SK-N-MC (cell line): ENCODE results near the gene CT45A1.
"Not testable (repeated sequence)": the region's sequence is repeated elsewhere in the genome, so short reads cannot be mapped to it uniquely, and the experiment has no call there.

Experiments used
- DNase-seq: peaks from one replicate; pipeline ENCODE4 v3.0.0-alpha.2; 2011; ENCODE audit warnings: low read depth, low spot score
- H3K27ac ChIP-seq: fragments of 200-600 bp; sonication (generic); 2 replicates; pipeline ENCODE4 v1.5.1; 2016; ENCODE audit warnings: mixed run types
- H3K36me3 ChIP-seq: fragments of 200-600 bp; sonication (generic); 2 replicates; pipeline ENCODE4 v1.6.1; 2017; ENCODE audit warnings: antibody characterized with exemption, low read length, mixed read lengths; ENCODE audit not compliant: insufficient read depth
- H3K4me3 ChIP-seq: fragments of 200-600 bp; sonication (generic); 2 replicates; pipeline ENCODE4 v1.5.1; 2016
- H3K9ac ChIP-seq: fragments of 200-600 bp; sonication (generic); 2 replicates; pipeline ENCODE4 v1.8.0; 2017; ENCODE audit warnings: mixed run types, mixed read lengths; ENCODE audit not compliant: insufficient read length
- H3K9me3 ChIP-seq: fragments of 200-600 bp; sonication (generic); 2 replicates; pipeline ENCODE4 v1.6.1; 2017; ENCODE audit warnings: low read depth, mild to moderate bottlenecking, antibody characterized with exemption, low read length, moderate library complexity, mixed read lengths
- EZH2 ChIP-seq: fragments of 200-600 bp; sonication (generic); IDR thresholded peaks from one replicate; pipeline ENCODE4 v1.6.1; 2017; ENCODE audit warnings: antibody characterized with exemption
- FOXP2 ChIP-seq: optimal IDR thresholded peaks from 2 replicates; pipeline ENCODE3; 2011; ENCODE audit warnings: mild to moderate bottlenecking, moderate library complexity; ENCODE audit not compliant: insufficient read depth; ENCODE audit errors: extremely low read length, control extremely low read depth
- POLR2AphosphoS5 ChIP-seq: IDR thresholded peaks from 2 replicates; pipeline ENCODE4 v1.6.1; 2012; ENCODE audit warnings: mild to moderate bottlenecking, low read depth, low read length, borderline replicate concordance

The CT45A1 gene, protein sequence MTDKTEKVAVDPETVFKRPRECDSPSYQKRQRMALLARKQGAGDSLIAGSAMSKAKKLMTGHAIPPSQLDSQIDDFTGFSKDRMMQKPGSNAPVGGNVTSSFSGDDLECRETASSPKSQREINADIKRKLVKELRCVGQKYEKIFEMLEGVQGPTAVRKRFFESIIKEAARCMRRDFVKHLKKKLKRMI

DNA sequence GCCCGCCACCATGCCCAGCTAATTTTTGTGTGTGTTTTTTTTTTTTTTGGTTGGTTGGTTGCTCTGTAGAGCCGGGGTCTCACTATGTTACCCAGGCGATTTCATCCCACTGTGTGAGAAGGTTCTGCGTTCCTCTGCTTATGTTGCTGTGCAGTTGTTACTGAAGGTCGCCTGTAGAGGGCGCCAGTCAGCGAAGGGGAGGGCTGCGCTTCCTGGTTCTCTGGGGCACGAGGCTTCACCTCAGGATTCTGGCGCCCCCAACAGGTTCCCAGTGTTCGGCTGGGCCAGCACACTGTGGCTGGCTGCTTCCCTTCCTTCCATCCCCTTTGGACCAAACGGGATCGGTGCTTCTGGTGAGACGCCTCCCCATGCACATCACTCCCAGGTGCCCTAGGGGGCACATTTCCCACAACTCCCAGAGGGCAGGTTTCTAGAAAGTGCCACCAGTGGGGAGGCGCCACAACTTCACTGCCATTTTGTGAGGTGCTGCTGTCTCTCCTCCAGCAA is at the start of gene CT45A1:
CT45A1 (plus strand) TSS at position 457 of the 507 bp plus-strand sequence. CDS start 5,302 bp downstream, outside the sequence.
- not testable (repeated sequence) for H3K9me3 ChIP-seq, H3K4me3 ChIP-seq, H3K9ac ChIP-seq, H3K36me3 ChIP-seq, DNase-seq, H3K27ac ChIP-seq

DNA sequence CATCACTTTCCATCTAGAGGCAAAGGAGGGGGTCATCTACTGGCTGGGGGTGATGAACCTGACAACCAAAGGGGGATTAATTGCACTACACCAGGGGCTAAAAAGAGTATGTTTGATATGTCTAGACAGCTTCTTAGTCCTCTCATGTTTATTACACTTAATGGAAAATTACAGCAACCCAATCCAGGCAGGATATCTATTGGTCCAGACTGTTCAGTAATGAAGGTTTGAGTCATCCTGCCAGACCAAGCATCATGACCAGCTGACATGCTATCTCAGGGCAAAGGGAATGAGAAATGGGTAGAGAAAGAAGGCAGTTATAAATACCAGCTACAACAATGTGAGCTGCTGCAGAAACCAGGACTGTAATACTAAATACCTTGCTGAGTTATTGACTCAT is 40.5 kb upstream of the CT45A1 start:
- not testable (repeated sequence) for H3K27ac ChIP-seq, H3K9ac ChIP-seq, H3K9me3 ChIP-seq, H3K4me3 ChIP-seq, H3K36me3 ChIP-seq, DNase-seq

- no peak for TF ChIP-seq POLR2AphosphoS5
- Histone ChIP-seq H3K9me3 (no peaks in the 10 kb centered on the region), H3K36me3 (no peaks in the 10 kb centered on the region), H3K9ac (no peak overlapping the region), H3K27ac (no peak overlapping the region), H3K4me3 (no peak overlapping the region)
- no peak for DNase-seq
Observed at GRCh38 chrX:135688137-135688536, 25.3 kb upstream of the CT45A1 start.

GRCh38 chrX:135695471-135695870 is 18.0 kb upstream of the CT45A1 start:
- Histone ChIP-seq H3K4me3 (no peak overlapping the region), H3K36me3 (no peaks in the 10 kb centered on the region), H3K27ac (no peak overlapping the region), H3K9me3 (no peaks in the 10 kb centered on the region), H3K9ac (no peak overlapping the region)
- no peak for DNase-seq
- TF ChIP-seq POLR2AphosphoS5 = no peak
- TF ChIP-seq FOXP2 = no peak
- no peak for TF ChIP-seq EZH2

GRCh38 chrX:135697601-135698000 is 15.8 kb upstream of the CT45A1 start:
- H3K9me3 ChIP-seq = no peaks in the 10 kb centered on the region
- DNase-seq = no peak
- TF ChIP-seq EZH2 (no peak), FOXP2 (no peak), POLR2AphosphoS5 (no peak)

GRCh38 chrX:135698924-135699323 is 14.5 kb upstream of the CT45A1 start:
- Histone ChIP-seq H3K9ac (no peak overlapping the region), H3K27ac (no peak overlapping the region), H3K9me3 (no peaks in the 10 kb centered on the region), H3K4me3 (no peak overlapping the region), H3K36me3 (no peaks in the 10 kb centered on the region)
- no peak for DNase-seq
- TF ChIP-seq EZH2 (no peak), POLR2AphosphoS5 (no peak), FOXP2 (no peak)

More at GRCh38 chrX:135697601-135698000, 15.8 kb upstream of the CT45A1 start:
- Histone ChIP-seq H3K9ac (no peak overlapping the region), H3K36me3 (no peaks in the 10 kb centered on the region), H3K27ac (no peak overlapping the region), H3K4me3 (no peak overlapping the region)

DNA sequence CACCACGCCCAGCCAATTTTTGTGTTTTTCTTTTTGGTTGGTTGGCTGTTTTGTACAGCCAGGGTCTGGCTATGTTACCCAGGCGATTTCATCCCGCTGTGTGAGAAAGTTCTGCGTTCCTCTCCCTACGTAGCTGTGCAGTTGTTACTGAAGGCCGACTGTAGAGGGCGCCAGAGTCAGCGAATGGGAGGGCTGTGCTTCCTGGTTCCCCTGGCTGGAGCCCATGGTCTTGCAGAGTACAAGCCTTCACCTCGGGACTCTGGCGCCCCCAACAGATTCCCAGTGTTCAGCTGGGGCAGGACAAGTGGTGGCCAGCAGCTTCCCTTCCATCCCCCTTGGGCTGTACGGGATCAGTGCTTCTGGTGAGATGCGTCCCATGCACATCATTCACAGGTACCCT is 5.6 kb upstream of the CT45A1 start:
- H3K9me3 ChIP-seq = no peaks in the 10 kb centered on the region
- H3K36me3 ChIP-seq = no peaks in the 10 kb centered on the region
- no peak overlapping the region for H3K4me3 ChIP-seq
- no peak overlapping the region for H3K27ac ChIP-seq
- no peak for TF ChIP-seq FOXP2
- no peak for TF ChIP-seq EZH2
- TF ChIP-seq POLR2AphosphoS5 = no peak
- DNase-seq = no peak
- H3K9ac ChIP-seq = no peak overlapping the region

GRCh38 chrX:135713795-135714194 is 356 bp downstream of the CT45A1 start:
- Histone ChIP-seq H3K9me3 (no peaks in the 10 kb centered on the region), H3K27ac (no peak overlapping the region), H3K36me3 (no peaks in the 10 kb centered on the region), H3K9ac (no peak overlapping the region), H3K4me3 (no peak overlapping the region)
- DNase-seq = no peak
- TF ChIP-seq POLR2AphosphoS5 = no peak
- no peak for TF ChIP-seq EZH2
- TF ChIP-seq FOXP2 = no peak

DNA sequence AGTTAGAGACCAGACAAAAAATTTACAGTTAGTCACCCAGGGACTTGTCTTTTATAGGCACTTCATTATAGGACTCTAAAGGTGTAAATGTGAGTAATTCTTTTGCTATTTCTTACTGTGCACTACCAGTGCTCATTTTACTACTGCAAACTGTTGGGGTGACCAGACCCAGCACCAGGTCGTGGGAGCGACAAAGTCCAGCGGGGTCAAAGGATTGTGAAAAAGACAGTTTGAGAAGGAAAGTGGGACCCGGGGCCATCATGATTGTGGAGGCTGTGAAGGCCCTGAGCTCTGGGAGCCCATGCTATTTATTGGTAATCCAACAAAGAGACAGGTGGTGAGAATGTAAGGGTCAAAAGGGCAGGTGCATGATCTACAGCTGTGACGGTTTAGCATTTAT is 21.2 kb downstream of the CT45A1 start:
- not testable (repeated sequence) for H3K4me3 ChIP-seq, H3K9me3 ChIP-seq, H3K27ac ChIP-seq, H3K9ac ChIP-seq, DNase-seq, H3K36me3 ChIP-seq
